NCI-H1092 treated with DMSO at 0.1 percent for 48 hours (cell line): ENCODE results near the gene WDPCP.
"Not testable (repeated sequence)": the region's sequence is repeated elsewhere in the genome, so short reads cannot be mapped to it uniquely, and the experiment has no call there.

Experiments
- DNase-seq: peaks from one replicate; lab custom pipeline; 2025; lab: John Stamatoyannopoulos, UW

Gene WDPCP

GRCh38 chr2:63242747-63243146 lies 345.5 kb downstream of the WDPCP start:
- DNase-seq = no peak

- DNase-seq = no peak
Observed at GRCh38 chr2:63225964-63226686, 362.2 kb downstream of the WDPCP start.

DNA sequence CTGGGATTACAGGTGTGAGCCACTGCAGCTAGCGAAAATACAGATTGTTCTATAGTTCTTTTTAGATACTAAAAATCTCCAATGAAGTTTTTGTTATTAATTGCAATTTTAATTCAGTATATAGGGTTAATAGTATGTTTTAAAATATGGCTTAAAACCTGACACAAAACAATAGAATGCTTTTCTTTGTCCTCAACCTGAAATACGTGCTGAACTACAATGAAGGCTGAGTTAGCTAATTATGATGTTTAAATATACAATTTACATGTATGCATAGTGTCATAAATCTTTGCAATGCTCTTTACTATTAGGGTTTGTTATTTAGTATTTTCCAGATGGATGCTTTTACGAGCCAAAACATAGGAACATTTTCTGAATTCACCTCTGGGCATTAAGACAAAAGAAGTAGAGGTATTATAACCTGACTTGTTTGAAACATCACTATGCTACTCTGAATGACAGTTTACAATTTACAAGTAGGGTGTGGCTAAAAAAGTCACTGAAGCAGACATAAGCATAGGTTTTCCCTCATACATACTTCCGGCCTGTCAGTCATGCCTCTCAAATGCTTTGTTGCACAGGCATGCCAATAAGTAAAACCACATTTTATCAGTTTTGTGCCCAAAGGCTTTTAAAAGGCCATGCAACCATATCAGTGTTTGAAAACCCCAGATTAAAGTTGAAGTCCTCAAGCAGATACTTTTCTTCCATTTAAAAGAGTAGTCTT lies 369.3 kb downstream of the WDPCP start:
- no peak for DNase-seq

- DNase-seq = no peak
Observed at GRCh38 chr2:63195310-63195709, 393.0 kb downstream of the WDPCP start.

DNA sequence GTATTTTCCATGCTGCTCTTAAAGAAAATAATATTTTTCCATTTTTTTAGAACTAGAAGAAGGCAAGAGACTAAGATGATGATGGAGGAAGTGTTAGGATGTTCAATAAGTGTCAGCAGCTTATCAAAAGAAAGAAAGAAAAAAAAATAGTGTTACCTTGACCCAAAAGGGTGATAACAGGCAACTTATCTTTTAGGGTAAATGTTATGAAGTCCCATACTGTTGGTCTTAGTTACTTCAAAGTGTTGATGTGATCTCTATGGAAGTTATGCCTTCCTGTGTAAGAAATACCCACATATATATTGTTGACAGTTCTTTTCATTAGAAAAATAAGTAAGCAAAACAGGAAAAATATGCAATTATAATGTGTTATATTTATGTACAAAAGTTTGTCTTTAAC lies 394.1 kb downstream of the WDPCP start:
- DNase-seq = no peak

DNA sequence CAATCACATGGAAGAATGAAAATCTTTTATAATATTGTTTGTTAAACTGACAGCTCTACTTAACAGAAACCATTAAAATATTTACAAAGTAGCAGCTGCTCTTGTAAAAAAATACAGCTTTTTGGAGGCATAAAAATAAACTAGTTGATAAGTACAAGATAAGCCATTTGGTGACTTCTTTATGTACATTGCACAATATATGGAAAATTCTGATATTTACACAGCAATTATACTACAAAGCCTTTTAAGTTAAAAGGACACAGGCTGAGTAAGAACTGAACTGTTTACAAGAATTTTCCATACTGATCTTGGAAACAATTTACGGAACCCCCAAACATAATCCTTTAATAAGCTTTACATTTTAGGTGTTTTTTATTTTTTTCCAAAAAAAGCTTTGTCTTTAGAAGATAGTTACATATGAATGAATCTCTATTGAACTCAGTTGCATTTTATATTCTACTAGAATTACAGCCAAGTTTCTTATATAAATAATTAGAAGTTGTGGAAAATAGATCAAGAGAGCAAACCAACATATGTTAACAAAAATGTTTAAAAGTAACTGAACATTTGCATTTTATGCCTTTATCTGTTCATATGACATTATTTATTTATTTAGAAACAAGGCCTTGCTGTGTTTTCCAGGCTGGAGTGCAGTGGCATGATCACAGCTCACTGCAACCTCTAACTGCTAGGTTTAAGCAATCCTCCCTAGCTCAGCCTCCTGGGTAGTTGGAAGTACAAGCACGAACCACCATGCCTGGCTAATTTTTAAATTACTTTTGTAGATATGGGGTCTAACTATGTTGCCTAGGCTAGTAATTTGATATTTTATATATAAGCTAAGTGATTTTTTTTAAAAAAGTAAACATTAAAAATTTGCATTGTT lies 395.1 kb downstream of the WDPCP start:
- no peak for DNase-seq

- DNase-seq = peak; percentile 8
Observed at GRCh38 chr2:63192169-63192888, 395.9 kb downstream of the WDPCP start.

DNA sequence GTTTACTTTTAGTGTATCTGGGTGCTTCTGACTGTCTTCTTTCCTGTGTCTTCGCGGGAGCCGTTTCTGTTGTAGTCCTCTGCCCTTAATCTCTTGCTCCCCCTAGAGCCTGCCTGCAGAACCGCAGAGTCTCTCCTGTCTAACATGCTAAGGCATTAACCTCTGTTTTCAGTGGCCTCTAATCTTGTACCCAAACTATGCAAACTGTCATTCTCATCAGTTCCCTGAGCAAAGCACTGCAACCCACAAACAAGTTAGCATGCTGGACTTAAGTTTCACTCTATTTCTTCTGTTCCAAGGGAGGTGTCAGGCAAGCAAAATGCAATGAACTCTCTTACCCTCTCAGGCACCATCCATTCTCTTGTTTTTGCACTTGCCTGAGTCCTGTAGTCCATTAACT lies 399.3 kb downstream of the WDPCP start:
- DNase-seq = no peak

DNA sequence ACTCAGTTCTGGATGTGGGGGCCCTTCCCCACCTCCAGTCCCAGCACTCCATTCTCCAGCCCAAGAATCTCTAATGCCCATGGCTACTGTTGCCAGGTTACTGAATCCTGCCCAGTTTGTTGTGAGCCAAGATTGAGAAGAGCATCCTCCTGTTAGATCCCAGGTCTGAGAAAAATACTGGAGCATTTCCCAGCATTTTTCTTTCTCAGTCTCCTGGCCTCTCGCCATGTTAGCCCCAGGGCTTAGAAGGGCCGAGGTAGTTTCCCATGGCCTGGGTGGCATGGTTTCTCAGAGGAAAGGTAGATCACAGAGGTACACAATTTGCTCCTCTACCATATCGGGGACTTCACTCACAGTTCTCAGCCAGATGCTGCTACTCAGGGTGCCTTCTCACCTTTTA lies 401.9 kb downstream of the WDPCP start:
- no peak for DNase-seq

- no peak for DNase-seq
Observed at GRCh38 chr2:63163161-63163820, 425.0 kb downstream of the WDPCP start.

- DNase-seq = no peak
Observed at GRCh38 chr2:63159262-63159661, 429.0 kb downstream of the WDPCP start.

- not testable (repeated sequence) for DNase-seq
Observed at GRCh38 chr2:63136683-63137082, 451.6 kb downstream of the WDPCP start.

GRCh38 chr2:63132020-63132419 lies 456.3 kb downstream of the WDPCP start:
- no peak for DNase-seq

DNA sequence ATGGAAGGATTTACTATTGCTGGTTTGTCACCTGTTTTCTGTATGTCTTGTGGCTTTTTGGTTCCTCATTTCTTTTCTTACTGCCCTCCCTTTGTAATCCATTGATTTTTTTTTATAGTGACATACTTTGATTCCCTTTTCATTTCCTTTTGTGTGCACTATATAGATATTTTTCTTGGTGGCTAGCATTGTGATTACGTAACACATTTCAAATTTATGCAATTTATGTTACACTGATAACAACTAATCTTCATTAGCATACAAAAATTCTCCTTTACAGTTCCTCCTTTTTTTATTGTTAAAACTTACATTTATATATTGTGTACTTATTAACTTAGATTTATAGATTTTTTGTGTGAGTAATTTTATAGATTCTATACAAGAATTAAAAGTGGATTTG lies 457.1 kb downstream of the WDPCP start:
- no peak for DNase-seq

DNA sequence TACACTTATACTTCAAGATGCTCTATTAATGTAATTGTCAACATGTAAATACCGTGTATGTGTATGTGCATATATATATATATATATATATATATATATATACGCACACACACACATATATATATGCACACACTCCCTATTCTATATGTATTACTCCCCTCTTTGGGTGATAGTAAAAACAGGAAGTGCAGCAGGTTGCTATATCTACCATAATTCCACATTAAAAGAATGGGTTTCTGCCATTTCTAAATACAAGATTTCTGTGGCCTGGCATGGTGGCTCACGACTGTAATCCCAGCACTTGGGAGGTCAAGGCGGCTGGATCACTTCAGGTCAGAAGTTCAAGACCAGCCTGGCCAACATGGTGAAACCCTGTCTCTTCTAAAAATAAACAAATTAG lies 460.7 kb downstream of the WDPCP start:
- DNase-seq = no peak

GRCh38 chr2:63124850-63125249 lies 463.4 kb downstream of the WDPCP start:
- DNase-seq = no peak

- no peak for DNase-seq
Observed at GRCh38 chr2:63124218-63124617, 464.1 kb downstream of the WDPCP start.

GRCh38 chr2:63122921-63123320 lies 465.4 kb downstream of the WDPCP start:
- DNase-seq = no peak

DNA sequence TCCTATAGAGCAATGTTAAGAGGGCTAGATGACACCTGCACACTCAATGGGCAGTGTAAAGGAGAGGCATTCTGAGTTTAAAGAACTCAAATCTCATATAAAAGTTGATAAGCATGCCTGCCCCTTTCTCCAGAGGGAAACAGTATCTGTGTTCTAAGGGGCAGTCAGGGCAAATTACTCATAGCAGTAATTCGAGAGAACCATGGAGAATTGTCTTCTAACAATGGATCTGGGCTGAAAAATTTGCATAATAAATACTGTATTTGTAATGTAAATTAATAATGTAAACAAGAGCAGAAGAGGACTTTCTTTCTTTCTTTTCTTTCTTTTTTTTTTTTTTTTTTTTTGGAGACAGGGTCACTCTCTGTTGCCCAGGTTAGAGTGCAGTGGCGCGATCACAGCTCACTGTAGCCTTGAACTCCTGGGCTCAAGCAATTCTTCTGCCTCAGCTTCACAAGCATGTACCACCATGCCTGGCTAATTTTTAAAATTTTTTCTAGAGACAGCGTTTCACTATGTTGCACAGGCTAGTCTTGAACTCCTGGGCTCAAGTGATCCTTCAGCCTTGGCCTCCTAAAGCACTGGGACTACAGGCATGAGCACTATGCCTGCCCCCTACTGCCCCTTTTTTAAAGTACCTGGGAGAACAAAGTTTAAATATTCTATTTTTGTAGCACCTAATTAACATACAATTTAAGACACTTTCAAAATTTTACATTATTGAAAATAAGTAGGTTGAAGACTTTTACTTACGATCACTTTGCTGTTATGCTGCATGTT lies 467.0 kb downstream of the WDPCP start:
- DNase-seq = no peak

GRCh38 chr2:63118821-63119220 lies 469.5 kb downstream of the WDPCP start:
- no peak for DNase-seq

DNA sequence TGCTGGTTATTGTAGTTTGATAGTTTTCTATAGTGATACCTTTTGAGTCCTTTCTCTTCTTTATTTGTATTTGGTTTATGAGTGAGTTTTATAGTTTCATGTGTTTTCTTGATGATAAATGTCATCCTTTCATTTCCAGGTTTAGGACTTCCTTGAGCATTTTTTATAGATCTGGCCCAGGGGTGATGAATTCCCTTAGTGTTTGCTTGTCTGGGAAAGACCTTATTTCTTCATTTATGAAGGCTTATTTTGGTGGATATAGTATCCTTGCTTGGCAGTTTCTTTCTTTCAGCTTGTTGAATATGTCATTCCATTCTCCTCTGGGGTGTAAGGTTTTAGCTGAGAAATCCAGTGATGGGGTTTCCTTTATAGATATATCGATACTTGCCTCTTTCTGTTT lies 483.8 kb downstream of the WDPCP start:
- no peak for DNase-seq
